HUES48 (cell line): ENCODE data around the gene GPC4.

Experiments used
- H3K27ac ChIP-seq: one replicate; pipeline ENCODE4 v1.7.0; 2013; ENCODE audit warnings: low read depth, low read length, inconsistent platforms
- H3K27me3 ChIP-seq: 2 replicates; pipeline ENCODE4 v1.6.1; 2013; ENCODE audit warnings: mild to moderate bottlenecking, low read length; ENCODE audit not compliant: control insufficient read depth, insufficient read depth
- H3K36me3 ChIP-seq: 2 replicates; pipeline ENCODE4 v1.6.1; 2013; ENCODE audit warnings: low read length; ENCODE audit not compliant: control insufficient read depth, insufficient read depth
- H3K4me1 ChIP-seq: 2 replicates; pipeline ENCODE4 v1.6.1; 2013; ENCODE audit warnings: mild to moderate bottlenecking, low read length; ENCODE audit not compliant: control insufficient read depth, insufficient read depth
- H3K4me3 ChIP-seq: 2 replicates; pipeline ENCODE4 v1.5.1; 2013; ENCODE audit warnings: mild to moderate bottlenecking, low read depth, low read length
- H3K9ac ChIP-seq: 2 replicates; pipeline ENCODE4 v1.6.1; 2013; ENCODE audit warnings: mild to moderate bottlenecking, low read depth, low read length, moderate library complexity
- H3K9me3 ChIP-seq: 2 replicates; pipeline ENCODE4 v1.6.1; 2013; ENCODE audit warnings: low read length; ENCODE audit not compliant: control insufficient read depth, insufficient read depth

The GPC4 gene

DNA sequence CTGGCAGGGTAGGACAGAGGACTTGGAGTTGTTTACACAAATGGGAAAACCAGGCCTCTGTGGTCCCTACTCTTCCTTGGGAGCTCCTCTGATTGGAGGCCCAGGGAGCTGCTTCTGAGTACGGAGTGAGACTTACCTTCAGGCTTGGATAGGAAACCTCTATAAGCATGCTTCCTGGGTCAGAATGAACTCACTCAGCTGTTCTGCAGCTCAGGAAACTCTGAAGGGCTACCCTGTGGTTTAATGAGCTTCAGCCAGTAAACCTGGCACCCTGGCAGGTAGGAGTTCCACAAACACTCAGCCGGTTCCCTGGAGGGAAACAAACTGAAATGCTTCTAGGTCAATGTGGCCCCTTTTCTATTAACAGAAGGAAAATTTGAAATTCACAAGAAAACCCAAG, 146.1 kb downstream of the GPC4 start:
- Histone ChIP-seq H3K36me3 (no peaks in the 10 kb centered on the region), H3K27ac (no peak overlapping the region), H3K9me3 (no peaks in the 10 kb centered on the region), H3K4me1 (peaks cover 32% of the 10 kb centered on the region), H3K4me3 (no peak overlapping the region), H3K27me3 (peaks cover 7% of the 10 kb centered on the region; the same call in 1 of the 2 replicates), H3K9ac (no peak overlapping the region)

DNA sequence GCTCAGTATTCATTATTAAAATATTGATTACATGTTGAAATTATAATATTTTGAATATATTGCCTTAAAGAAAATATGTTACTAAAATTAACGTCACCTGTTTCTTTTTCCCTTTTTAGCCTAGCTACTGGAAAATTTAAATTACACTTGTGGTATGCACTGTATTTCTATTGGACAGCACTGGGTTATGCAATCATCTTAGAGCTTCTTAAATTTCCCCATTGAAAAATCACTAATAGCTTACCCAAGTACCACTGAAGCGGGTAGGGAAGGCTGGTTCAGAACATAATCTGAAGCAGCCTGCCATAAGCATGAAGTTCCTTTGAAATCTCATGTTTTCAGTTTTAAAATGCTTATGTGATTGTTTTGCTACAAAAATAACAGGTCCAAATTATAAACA, 147.7 kb downstream of the GPC4 start:
- Histone ChIP-seq H3K4me3 (no peak overlapping the region), H3K36me3 (no peaks in the 10 kb centered on the region), H3K9me3 (no peaks in the 10 kb centered on the region), H3K4me1 (peaks cover 32% of the 10 kb centered on the region), H3K27ac (no peak overlapping the region), H3K9ac (no peak overlapping the region), H3K27me3 (peaks cover 7% of the 10 kb centered on the region; the same call in 1 of the 2 replicates)

DNA sequence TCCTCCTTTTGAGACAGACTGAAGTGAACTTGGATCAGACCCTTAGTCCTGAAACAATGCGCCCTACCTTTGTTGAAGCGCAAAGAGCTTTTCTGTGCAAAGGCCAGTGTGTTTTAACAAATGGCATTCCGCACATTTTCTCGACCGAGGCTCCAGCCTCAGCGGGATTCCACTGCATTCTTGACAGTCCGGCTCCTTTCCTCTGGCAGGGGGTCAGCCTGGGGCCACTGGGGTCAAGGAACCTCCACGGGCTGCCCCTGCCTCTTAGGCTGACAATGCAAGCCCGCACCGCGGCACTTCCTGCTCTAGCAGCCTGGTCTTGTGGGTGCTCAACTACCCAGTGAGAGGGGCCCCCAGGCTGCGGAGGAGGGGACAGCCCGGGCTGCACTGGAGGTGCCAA, 150.0 kb downstream of the GPC4 start:
- no peaks in the 10 kb centered on the region for H3K36me3 ChIP-seq
- no peaks in the 10 kb centered on the region for H3K9me3 ChIP-seq
- 0 out of 2 replicates have a peak overlapping the region, but pooled peaks have one; percentile 7 for H3K9ac ChIP-seq
- H3K27ac ChIP-seq = peak overlapping the region; percentile 79
- peaks cover 7% of the 10 kb centered on the region; the same call in 1 of the 2 replicates for H3K27me3 ChIP-seq
- H3K4me3 ChIP-seq = peak overlapping the region; percentile 25
- H3K4me1 ChIP-seq = peaks cover 40% of the 10 kb centered on the region

DNA sequence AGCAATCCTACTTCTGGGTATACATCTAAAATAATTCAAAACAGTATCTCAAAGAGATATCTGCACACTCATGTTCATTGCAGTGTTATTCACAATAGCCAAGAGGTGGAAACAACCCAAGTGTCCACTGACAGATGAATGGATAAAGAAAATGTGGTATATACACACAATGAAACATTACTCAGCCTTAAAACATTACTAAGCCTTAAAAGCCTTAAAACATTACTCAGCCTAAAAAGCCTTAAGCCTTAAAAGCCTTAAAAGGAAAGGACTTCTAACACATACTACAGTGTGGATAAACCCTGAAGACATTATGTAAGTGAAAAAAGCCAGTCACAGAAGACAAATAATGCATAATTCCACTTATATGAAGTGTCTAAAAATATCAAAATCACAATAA, 156.8 kb downstream of the GPC4 start:
- H3K9ac ChIP-seq = no peak overlapping the region
- H3K27ac ChIP-seq = no peak overlapping the region
- H3K36me3 ChIP-seq = no peaks in the 10 kb centered on the region
- H3K4me3 ChIP-seq = no peak overlapping the region
- peaks cover 18% of the 10 kb centered on the region; the same call in 1 of the 2 replicates for H3K4me1 ChIP-seq
- H3K9me3 ChIP-seq = no peaks in the 10 kb centered on the region
- H3K27me3 ChIP-seq = peaks cover 3% of the 10 kb centered on the region; the same call in 1 of the 2 replicates

DNA sequence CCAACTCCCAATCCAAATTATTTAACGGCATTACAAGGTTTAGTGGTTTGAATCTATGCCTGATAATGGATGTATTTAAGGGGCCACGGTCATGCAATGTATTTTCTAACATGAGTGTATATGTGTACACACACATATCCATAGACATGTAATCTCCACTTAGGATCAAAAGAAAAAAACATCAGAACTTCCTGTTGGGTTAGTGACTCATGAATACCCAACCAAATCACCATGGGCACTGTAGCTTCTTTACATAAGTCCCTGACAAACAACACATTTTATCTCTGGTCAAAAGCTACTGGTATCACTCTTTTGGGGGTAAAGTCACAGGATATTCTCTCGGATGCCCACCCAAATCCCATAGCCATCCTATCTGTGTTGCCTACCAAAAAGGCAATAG, 160.6 kb downstream of the GPC4 start:
- peaks cover 26% of the 10 kb centered on the region for H3K4me1 ChIP-seq
- no peak overlapping the region for H3K9ac ChIP-seq
- no peaks in the 10 kb centered on the region for H3K36me3 ChIP-seq
- H3K9me3 ChIP-seq = no peaks in the 10 kb centered on the region
- 0 out of 2 replicates have a peak, but pooled peaks cover 3% of the 10 kb centered on the region for H3K27me3 ChIP-seq
- H3K4me3 ChIP-seq = no peak overlapping the region
- no peak overlapping the region for H3K27ac ChIP-seq

DNA sequence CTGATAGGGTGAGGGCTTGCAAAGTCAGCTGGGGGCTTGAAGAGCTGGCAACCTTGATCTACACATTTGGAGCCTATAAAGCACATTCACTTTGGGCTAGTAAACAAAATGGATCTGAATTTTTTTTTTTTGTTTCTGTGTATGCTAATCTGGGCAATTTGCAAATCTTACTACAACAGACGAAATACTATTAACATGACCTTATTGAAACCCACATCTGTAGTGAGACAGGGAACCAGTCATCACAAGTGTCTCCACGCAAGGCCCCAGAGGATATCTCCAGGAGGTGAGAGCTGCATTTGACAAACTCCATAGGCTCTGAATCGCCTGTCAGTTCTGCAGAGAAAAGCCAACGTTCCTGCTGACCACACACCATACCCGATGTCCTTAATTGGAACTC, 164.1 kb downstream of the GPC4 start:
- Histone ChIP-seq H3K4me1 (peaks cover 46% of the 10 kb centered on the region), H3K9ac (no peak overlapping the region), H3K27ac (no peak overlapping the region), H3K9me3 (peaks cover 16% of the 10 kb centered on the region), H3K36me3 (no peaks in the 10 kb centered on the region), H3K4me3 (no peak overlapping the region), H3K27me3 (no peaks in the 10 kb centered on the region)

DNA sequence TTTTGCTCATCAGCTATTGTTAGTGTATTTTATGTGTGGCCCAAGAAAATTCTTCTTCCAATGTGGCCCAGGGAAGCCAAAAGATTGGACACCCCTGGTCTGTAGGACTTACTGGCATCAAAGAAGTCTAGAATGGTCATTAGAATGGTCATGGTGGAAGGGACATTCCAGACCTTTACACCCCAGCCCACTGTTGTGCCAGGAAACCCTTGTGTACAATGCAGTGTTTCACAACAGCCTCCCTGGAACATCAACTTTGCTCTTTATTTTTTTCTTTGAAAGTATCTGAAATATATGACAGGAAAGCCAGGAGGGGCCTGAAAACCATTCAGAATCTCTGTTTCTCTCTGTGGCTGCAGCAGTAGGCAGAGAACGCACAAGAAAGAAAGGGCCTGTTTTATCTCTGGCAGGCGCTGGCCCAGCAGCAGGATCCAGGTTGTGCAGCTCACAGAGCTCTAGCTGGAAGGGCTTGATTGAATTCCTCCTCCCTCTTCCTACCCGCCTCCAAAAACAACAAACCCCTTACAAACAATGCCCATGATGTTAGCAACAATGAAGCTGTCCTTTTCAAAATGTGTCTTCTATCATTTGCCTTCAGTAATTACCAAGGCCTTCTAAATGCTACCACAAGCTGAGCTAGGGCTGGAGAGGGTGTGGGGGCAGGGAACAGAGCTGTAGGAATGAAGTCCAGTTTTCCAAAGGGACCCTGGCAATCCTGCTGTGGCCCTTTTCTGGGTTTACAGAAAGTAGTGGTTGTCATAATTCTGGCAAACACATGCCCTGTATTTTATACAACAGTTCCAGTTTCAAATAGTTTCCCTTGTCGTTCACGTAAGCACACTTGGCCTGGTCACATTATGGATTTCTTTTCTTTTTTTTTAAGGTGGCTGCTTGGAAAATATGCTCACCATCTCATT, 164.8 kb downstream of the GPC4 start:
- H3K9me3 ChIP-seq = peaks cover 19% of the 10 kb centered on the region
- no peak overlapping the region for H3K9ac ChIP-seq
- H3K27ac ChIP-seq = peak overlapping the region; percentile 23
- no peaks in the 10 kb centered on the region for H3K27me3 ChIP-seq
- H3K4me3 ChIP-seq = no peak overlapping the region
- peaks cover 46% of the 10 kb centered on the region for H3K4me1 ChIP-seq
- H3K36me3 ChIP-seq = no peaks in the 10 kb centered on the region
